ENCODE measurements around the gene PLEKHA1. TPM values are rescaled to one million over a fixed set of nuclear protein-coding genes. Genes with fewer than 3 reads are reported as not detected.

PLEKHA1 gene
- polyA plus RNA-seq, 6 donors from 2014 or later, result 78.2 to 95.7 (median 89.4) TPM

DNA sequence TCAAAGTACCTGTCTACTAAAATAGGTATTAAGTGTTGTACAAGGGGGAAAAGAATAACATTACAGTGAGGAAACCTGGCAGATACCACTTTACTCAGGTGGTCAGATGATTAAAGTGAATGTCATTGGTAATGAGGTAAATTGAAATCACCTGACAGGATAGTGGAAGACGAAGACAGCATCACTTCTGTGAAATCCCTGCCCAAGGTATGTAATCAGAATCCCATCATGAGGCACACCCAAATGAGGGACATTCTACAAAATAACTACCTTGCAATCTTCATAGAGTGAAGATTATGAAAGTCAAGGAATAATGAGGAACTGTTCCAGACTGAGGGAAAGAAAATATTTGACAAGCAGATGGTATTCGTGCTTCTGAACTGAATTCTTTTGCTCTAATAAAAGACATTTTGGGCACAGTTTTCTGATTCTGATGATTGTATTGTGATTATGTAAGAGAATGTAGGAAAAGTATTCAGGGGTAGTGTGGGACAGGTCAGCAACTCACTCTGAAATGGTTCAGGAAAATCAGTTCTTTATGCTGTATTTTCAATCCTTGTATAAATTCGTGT lies 46.6 kb downstream of the PLEKHA1 start:
- H3K36me3 Mint-ChIP-seq, result peaks cover 18 to 19% of the 10 kb centered on the region in 2 donors
- no peak for DNase-seq

DNA sequence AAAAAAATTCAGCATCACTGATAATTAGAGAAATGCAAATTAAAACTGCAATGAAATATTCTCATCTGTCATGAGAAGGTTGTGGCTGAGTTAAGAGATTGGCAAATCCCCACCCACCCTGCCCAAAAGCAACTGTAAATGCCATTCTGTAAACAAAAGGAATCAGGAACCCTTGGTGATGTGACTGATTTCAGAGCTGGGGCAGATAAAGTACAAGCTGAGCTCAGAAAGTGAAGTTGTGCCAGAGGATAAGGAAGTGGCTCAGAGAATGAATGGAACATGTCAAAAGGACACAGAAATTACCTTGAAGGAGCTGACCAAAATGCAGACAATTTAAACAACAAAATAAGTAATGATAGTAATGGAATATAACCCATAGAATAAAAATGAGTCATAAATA lies 47.2 kb downstream of the PLEKHA1 start:
- Mint-ChIP-seq H3K4me1 (peaks cover 46 to 78% (median 47%) of the 10 kb centered on the region in 3 donors), H3K36me3 (peaks cover 17 to 19% of the 10 kb centered on the region in 2 donors), H3K27ac (peak overlapping the region in 5 of 6 donors; percentile 87 to 96 (median 89)), H3K4me3 (peak overlapping the region in 5 of 8 donors; percentile 18 to 58 (median 53)), H3K27me3 (no peaks in the 10 kb centered on the region), H3K9me3 (peaks cover 0 to 4% (median under 1%) of the 10 kb centered on the region in 7 donors)
- DNase-seq, result no peak
- no peak for ATAC-seq (ENCODE audit: low read depth in 2 of 2)

More for the DNA sequence above, 46.6 kb downstream of the PLEKHA1 start:
- H3K27ac Mint-ChIP-seq, result peak overlapping the region; percentile 43 to 97 (median 90)
- ATAC-seq (ENCODE audit: low read depth in 2 of 2), result peak; percentile 26 to 51
- H3K4me3 Mint-ChIP-seq, result peak overlapping the region in 5 of 8 donors; percentile 26 to 86 (median 64)
- peaks cover 0 to 4% (median 0%) of the 10 kb centered on the region in 7 donors for H3K9me3 Mint-ChIP-seq
- H3K27me3 Mint-ChIP-seq, result no peaks in the 10 kb centered on the region
- peaks cover 48 to 81% (median 53%) of the 10 kb centered on the region in 3 donors for H3K4me1 Mint-ChIP-seq

DNA sequence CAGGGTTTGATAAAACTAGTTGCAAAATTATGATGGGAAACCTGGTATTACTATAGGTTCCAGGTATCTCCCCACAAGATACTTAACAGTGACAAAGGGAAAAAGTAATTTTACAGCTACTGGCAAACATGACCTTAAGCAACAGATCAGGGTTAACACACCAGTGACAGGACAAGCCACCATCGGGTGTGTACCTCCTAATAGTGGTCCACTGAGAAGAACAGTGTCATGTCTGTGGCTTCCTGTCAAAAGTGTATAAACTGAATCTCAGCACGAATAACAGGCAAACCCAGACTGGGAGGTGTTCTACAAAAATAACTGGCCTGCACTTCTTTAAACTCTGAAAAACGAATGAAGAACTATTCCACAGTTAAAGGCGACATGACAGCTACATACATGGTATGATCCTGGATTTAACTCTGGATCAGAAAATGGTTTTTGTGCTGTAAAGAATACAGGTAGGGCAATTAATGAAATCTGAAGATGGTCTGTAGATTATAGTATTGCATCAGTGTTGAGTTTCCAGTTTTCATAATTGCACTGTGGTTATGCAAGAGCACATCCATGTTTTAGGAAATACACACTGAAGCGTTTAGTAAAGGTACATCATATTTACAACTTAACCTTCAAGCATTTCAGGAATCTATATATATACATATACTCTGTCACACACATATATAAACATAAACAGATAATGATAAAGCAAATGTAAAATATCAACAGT lies 47.9 kb downstream of the PLEKHA1 start:
- ATAC-seq (ENCODE audit: low read depth in 2 of 2), result no peak
- Mint-ChIP-seq H3K9me3 (peaks cover 0 to 6% (median 4%) of the 10 kb centered on the region in 7 donors), H3K27ac (peak overlapping the region; percentile 66 to 96 (median 88)), H3K36me3 (peaks cover 12 to 15% of the 10 kb centered on the region in 2 donors), H3K4me3 (peak overlapping the region; percentile 8 to 60 (median 50)), H3K4me1 (peaks cover 46 to 78% (median 47%) of the 10 kb centered on the region in 3 donors), H3K27me3 (no peaks in the 10 kb centered on the region)
- no peak for DNase-seq

DNA sequence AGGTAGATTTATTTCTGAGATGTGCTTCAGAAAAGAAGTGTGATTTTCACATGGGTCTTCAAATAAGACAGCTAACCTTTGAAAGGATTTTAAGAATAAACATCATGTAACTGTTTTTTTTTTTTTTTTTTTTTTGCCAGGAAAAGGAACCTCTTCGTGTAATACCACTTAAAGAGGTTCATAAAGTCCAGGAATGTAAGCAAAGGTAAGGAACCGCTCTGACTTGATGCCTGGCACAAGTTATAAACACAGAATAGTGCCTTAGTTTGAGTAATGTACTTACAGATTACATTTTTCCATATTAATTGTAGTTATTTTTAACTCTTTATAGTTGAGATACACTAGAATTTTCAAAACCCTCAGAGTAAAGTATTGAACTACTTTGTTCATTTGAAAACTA lies 49.6 kb downstream of the PLEKHA1 start:
- peaks cover 44 to 79% (median 47%) of the 10 kb centered on the region in 3 donors for H3K4me1 Mint-ChIP-seq
- H3K27ac Mint-ChIP-seq, result peak overlapping the region in 4 of 6 donors; percentile 70 to 85 (median 72)
- no peaks in the 10 kb centered on the region for H3K27me3 Mint-ChIP-seq
- DNase-seq (no peak), ATAC-seq (ENCODE audit: low read depth in 2 of 2) (no peak)
- peak overlapping the region in 3 of 8 donors; percentile 22 to 80 (median 50) for H3K4me3 Mint-ChIP-seq
- peaks cover 12 to 15% of the 10 kb centered on the region in 2 donors for H3K36me3 Mint-ChIP-seq
- peaks cover 0 to 6% (median 4%) of the 10 kb centered on the region in 7 donors for H3K9me3 Mint-ChIP-seq

DNA sequence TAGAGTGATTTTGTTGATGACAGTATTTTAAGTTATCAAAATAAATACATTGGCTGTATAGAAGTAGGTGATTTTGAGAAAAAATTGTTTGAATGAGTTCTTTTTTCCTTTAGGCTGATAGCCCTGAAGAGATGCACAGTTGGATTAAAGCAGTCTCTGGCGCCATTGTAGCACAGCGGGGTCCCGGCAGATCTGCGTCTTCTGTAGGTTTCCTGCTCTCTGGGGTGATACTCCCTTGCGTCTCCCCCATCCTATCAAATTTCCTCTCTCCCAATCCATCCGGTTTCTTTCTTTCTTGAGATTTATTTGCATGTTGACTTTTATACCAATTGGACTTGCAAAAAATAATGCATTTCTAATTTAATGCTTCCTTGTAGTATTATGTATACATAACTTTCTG lies 52.3 kb downstream of the PLEKHA1 start:
- Mint-ChIP-seq H3K4me3 (peak overlapping the region; percentile 4 to 85 (median 65)), H3K36me3 (peaks cover 4 to 7% of the 10 kb centered on the region in 2 donors), H3K9me3 (peaks cover 0 to 6% (median 4%) of the 10 kb centered on the region in 7 donors), H3K4me1 (peaks cover 34 to 72% (median 35%) of the 10 kb centered on the region in 3 donors), H3K27me3 (no peaks in the 10 kb centered on the region), H3K27ac (peak overlapping the region; percentile 73 to 96 (median 93))
- DNase-seq (no peak), ATAC-seq (ENCODE audit: low read depth in 2 of 2) (no peak)

DNA sequence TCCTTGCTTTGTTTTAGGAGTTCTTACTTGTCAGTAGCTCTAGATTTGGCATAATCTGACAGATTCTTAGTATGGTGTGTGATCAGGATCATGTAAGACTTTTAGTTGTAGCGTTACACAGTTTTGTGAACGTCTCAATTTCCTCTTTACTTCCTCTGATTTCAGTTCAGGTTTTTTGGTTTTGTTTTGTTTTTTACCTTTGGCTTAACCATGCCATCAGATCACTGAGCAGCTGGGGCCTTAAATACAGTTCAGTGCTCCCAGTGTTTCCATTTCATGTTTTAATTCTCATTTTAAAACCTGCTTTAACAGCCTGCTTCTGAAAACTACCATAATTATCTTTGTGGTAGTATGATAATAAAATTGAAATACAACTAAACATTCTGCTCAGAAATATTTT lies 52.8 kb downstream of the PLEKHA1 start:
- Mint-ChIP-seq H3K4me1 (peaks cover 30 to 67% (median 32%) of the 10 kb centered on the region in 3 donors), H3K36me3 (peaks cover 4 to 7% of the 10 kb centered on the region in 2 donors), H3K9me3 (peaks cover 0 to 6% (median 4%) of the 10 kb centered on the region in 7 donors), H3K27ac (peak overlapping the region; percentile 73 to 96 (median 93)), H3K27me3 (no peaks in the 10 kb centered on the region), H3K4me3 (peak overlapping the region; percentile 4 to 85 (median 65))
- ATAC-seq (ENCODE audit: low read depth in 2 of 2), result peak; percentile 47 to 71
- peak; percentile 31 for DNase-seq

DNA sequence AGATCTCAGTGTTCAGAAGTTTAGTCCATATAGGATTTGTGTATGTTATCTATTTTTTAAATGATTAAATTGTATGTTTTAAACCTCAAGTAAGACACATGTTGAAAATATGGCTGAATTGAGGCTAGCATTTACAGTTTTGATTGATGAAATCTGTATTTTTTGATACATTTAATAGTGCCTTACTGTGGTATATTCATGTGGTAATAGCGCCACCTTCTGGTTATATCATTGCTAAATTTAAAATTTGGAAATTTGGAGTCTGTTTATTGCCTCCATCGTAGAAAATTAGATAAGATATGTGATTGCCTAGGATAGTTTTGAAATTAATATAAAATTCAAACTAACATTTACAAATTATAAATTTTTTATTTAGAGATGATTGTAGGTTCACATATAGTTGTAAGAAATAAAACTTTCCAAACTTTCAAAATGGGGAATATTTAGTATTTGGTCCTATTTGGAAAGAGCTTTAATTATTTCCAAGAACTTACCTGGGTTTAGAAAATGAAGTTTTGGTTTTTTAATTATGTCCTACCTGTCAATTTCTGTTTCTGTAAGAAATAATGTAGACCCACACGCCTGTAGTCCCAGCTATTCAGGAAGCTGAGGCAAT lies 60.8 kb downstream of the PLEKHA1 start:
- Mint-ChIP-seq H3K9me3 (peaks cover 0 to 9% (median 2%) of the 10 kb centered on the region in 7 donors), H3K27me3 (no peaks in the 10 kb centered on the region), H3K36me3 (peaks cover 0 to 11% of the 10 kb centered on the region in 2 donors), H3K4me1 (peaks cover 0 to 5% (median 0%) of the 10 kb centered on the region in 3 donors), H3K27ac (no peak overlapping the region), H3K4me3 (no peak overlapping the region)
- DNase-seq (peak; percentile 47), ATAC-seq (ENCODE audit: low read depth in 2 of 2) (peak; percentile 25 to 45)

DNA sequence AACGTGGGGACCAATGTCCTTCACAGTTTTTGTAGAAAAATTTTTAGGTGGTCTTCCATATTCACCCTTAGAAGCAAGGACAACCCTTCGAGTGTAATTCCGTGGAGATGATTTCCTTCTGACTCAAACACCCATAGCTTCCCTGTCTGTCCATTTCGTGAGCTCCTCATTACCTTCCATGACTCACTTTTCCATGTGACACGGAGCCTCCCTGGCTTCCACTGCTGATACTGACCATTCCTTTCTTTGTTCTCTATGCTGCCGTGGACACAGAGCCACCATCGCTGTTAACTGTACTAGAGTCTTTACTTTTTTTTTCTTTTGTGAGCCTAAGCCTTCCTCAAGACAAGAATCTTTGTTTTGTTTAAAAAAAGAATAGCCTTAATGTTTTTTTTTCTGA lies 67.5 kb downstream of the PLEKHA1 start:
- DNase-seq, result no peak
- peaks cover 0 to 12% (median 6%) of the 10 kb centered on the region in 7 donors for H3K9me3 Mint-ChIP-seq
- no peak for ATAC-seq (ENCODE audit: low read depth in 2 of 2)
- H3K4me3 Mint-ChIP-seq, result no peak overlapping the region
- peaks cover 4 to 16% (median 14%) of the 10 kb centered on the region in 3 donors for H3K27me3 Mint-ChIP-seq
- H3K4me1 Mint-ChIP-seq, result no peaks in the 10 kb centered on the region
- H3K27ac Mint-ChIP-seq, result peak overlapping the region in 1 of 6 donors; percentile 50
- peaks cover 0 to 15% of the 10 kb centered on the region in 2 donors for H3K36me3 Mint-ChIP-seq

DNA sequence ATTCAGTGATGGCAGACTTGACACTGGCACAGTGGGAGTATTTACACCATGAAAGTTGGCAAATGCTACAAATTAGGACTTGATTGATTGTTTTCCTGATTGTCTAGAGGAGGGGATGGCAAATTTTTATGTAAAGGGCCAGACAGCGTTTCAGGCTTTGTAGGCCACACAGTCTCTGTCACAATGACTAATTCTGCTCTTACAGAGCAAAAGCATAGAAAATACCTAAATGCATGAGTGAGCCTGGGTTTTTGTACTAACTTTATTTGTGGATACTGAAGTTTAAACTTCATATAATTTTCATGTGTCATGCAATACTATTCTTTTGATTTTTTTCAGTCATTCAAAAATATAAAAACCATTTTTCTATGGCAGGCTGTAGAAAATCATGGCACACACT lies 71.0 kb downstream of the PLEKHA1 start:
- peaks cover 0 to 3% of the 10 kb centered on the region in 2 donors for H3K36me3 Mint-ChIP-seq
- H3K4me3 Mint-ChIP-seq, result no peak overlapping the region
- peaks cover 0 to 2% (median 1%) of the 10 kb centered on the region in 7 donors for H3K9me3 Mint-ChIP-seq
- peaks cover 15 to 33% (median 30%) of the 10 kb centered on the region in 3 donors for H3K27me3 Mint-ChIP-seq
- H3K27ac Mint-ChIP-seq, result no peak overlapping the region
- ATAC-seq (ENCODE audit: low read depth in 2 of 2) (no peak), DNase-seq (no peak)
- no peaks in the 10 kb centered on the region for H3K4me1 Mint-ChIP-seq

DNA sequence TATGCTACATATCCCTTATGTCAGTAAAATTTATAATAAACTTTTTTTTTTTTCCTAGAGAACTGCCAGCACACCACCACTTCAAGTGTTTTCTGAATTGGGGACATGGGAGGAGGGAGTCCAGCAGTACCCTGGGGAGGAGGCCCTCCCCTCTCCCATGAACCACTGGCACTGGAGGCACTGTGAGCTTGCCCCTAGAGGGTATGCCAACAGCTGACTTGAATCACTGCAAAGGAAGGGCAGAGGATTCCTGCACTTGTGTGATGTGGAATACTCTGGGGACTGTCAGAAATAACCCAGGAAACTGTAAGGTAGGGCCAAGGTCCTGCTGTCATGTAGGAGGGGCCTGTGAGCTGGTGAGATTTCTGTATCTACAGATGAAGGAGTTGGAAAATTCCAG lies 71.4 kb downstream of the PLEKHA1 start:
- no peak overlapping the region for H3K27ac Mint-ChIP-seq
- H3K4me1 Mint-ChIP-seq, result no peaks in the 10 kb centered on the region
- H3K36me3 Mint-ChIP-seq, result no peaks in the 10 kb centered on the region
- no peak for ATAC-seq (ENCODE audit: low read depth in 2 of 2)
- peaks cover 15 to 37% (median 35%) of the 10 kb centered on the region in 3 donors for H3K27me3 Mint-ChIP-seq
- no peak for DNase-seq
- H3K9me3 Mint-ChIP-seq, result no peaks in the 10 kb centered on the region
- H3K4me3 Mint-ChIP-seq, result no peak overlapping the region

DNA sequence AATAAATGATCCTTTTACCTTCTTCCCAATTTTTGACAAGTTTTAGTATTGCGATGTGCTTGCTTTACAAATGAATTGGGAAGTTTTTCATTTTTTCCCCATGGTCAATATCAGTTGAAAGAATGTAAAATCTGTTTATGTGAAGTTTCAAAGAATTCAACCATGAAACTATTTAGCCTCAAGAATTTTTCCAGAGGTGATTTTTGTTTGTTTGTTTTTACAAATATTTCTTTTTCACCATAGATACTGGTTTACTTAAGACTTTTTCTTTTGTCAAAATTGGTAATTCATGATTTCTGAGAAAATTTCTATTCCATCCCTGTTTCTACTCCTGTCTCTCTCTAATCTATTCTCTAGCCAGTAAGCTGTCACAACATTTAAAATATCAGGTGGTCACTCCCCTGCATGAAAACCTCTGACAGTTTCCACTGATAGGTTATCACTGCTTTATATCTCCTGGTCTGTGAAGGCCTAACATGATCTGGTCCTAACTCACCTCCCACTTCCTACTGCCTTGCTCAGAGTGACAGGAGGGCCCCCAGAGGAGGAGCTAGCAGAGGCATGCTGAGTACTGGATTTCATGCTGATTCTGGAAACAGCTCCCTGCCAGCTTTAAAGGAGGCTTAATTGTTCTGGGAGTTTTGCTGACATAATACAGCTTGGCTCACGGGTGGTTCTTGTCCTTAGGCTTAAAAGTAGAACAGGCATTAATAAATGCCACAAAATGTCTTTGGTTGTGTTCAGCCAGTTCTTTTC lies 72.3 kb downstream of the PLEKHA1 start:
- Mint-ChIP-seq H3K36me3 (no peaks in the 10 kb centered on the region), H3K27me3 (peaks cover 18 to 43% (median 39%) of the 10 kb centered on the region in 3 donors), H3K27ac (peak overlapping the region in 1 of 6 donors; percentile 52), H3K4me3 (no peak overlapping the region), H3K4me1 (no peaks in the 10 kb centered on the region), H3K9me3 (no peaks in the 10 kb centered on the region)
- DNase-seq (no peak), ATAC-seq (ENCODE audit: low read depth in 2 of 2) (no peak)

DNA sequence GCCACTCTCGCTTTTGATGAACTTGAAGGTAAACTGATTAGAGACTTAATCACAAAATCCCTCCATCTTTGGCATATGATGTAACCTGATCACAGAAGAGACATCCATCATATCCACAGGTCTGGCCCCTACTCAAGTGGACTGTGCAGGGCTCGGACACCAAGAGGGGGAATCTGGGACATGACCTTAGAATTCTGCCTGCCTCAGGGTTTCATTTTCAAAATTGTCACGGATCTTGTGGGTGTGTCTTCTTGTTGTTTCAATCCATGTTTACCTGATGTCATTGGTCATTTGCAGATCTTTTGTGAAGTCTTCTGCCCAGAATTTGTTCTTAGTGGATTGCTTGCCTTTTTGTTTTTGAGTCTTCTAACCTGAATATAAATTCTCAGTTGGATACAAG lies 74.1 kb downstream of the PLEKHA1 start:
- H3K9me3 Mint-ChIP-seq, result peaks cover 0 to 5% (median 0%) of the 10 kb centered on the region in 7 donors
- no peak overlapping the region for H3K4me3 Mint-ChIP-seq
- no peak for ATAC-seq (ENCODE audit: low read depth in 2 of 2)

DNA sequence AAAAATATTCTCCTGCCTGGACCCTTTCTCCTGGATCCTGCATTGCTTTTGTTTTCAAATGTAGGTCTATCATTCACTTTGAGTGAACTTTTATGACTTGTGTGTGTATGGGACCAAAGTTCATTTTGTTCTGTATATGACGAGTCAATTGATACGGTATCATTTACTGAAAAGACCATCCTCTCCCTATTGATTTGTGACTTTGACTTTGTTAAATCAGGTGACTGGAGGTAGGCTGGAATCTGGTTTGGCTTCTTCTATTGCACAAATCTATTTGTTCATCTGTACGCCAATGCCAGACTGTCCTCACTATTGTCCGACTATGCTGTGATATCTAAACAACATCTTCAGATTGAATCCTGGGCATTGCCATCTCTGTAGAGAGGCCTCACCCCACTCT lies 74.6 kb downstream of the PLEKHA1 start:
- Mint-ChIP-seq H3K4me1 (no peaks in the 10 kb centered on the region), H3K27me3 (peaks cover 20 to 52% (median 39%) of the 10 kb centered on the region in 3 donors), H3K9me3 (peaks cover 0 to 5% (median 0%) of the 10 kb centered on the region in 7 donors), H3K4me3 (no peak overlapping the region), H3K36me3 (peaks cover 0 to 5% of the 10 kb centered on the region in 2 donors), H3K27ac (no peak overlapping the region)
- DNase-seq (no peak), ATAC-seq (ENCODE audit: low read depth in 2 of 2) (no peak)

More for the DNA sequence above, 74.1 kb downstream of the PLEKHA1 start:
- peaks cover 0 to 5% of the 10 kb centered on the region in 2 donors for H3K36me3 Mint-ChIP-seq
- H3K4me1 Mint-ChIP-seq, result no peaks in the 10 kb centered on the region
- DNase-seq, result no peak
- H3K27me3 Mint-ChIP-seq, result peaks cover 20 to 50% (median 39%) of the 10 kb centered on the region in 3 donors
- H3K27ac Mint-ChIP-seq, result no peak overlapping the region

Measured in naive B cell (primary cell).